HCT116 (cell line): ENCODE results near the gene POLR3A. TPM values are rescaled to one million over a fixed set of nuclear protein-coding genes. Genes with fewer than 3 reads are reported as not detected.

Source experiments
- ATAC-seq: fragments of 200-7000 bp; cut with Tn5 transposase; 2 replicates; pipeline ENCODE4 v1.9.1; 2020; ENCODE audit warnings: mild to moderate bottlenecking, moderate library complexity
- BruUV-seq: library from RNA; stranded (reverse); fragments of 400-500 nt; replicated peaks from 2 replicates; lab custom pipeline; 2021; lab: Mats Ljungman, UMichigan
- CTCF ChIA-PET: fragments of 300-600 bp; sonication (Branson Sonifier 250); formaldehyde crosslinking; loops from one replicate; lab custom pipeline; 2021; ENCODE audit warnings: antibody characterized with exemption; lab: Charles Lee
- POLR2A ChIA-PET: fragments of 300-600, 350-600 bp; sonication (Branson Sonifier 250); formaldehyde crosslinking; loops from one replicate; lab custom pipeline; 2021; ENCODE audit warnings: antibody characterized with exemption; lab: Charles Lee
- RAD21 ChIA-PET, 2 experiments: fragments of 300-600 bp; sonication (Branson Sonifier 250); formaldehyde crosslinking; loops; one replicate each; lab custom pipeline; 2023; ENCODE audit warnings: low total read pairs in 2 of 2; ENCODE audit not compliant: uncharacterized antibody in 2 of 2, unreplicated experiment in 2 of 2, low non-redundant PET in 1 of 2; lab: Charles Lee
- DNase-seq: peaks from one replicate; pipeline ENCODE4 v3.0.0-alpha.2; 2010; ENCODE audit warnings: low read depth, low spot score
- H2AFZ ChIP-seq: fragments of 200-600 bp; shearing (Covaris generic), sonication (generic); 2 replicates; pipeline ENCODE4 v1.6.1; 2017; ENCODE audit warnings: low read depth, mixed run types, mixed read lengths, antibody characterized with exemption, low read length; ENCODE audit not compliant: poor library complexity, severe bottlenecking
- H3K27ac ChIP-seq: 2 replicates; pipeline ENCODE4 v1.5.1; 2012; ENCODE audit warnings: low read depth, low read length
- H3K27me3 ChIP-seq: fragments of 200-600 bp; sonication (generic); 2 replicates; pipeline ENCODE4 v1.6.1; 2016; ENCODE audit warnings: mixed run types, low read length, mixed read lengths; ENCODE audit not compliant: insufficient read depth
- H3K36me3 ChIP-seq, 2 experiments: fragments of 200-500 bp in 1 of 2; fragments of 200-600 bp in 1 of 2; sonication (Bioruptor generic) in 1 of 2; sonication (generic) in 1 of 2; 2 replicates each; pipeline versions ENCODE4 v1.5.1 to v1.6.1; 2014 to 2016; ENCODE audit warnings: low read length in 2 of 2, inconsistent platforms in 1 of 2, mixed read lengths in 1 of 2, mixed run types in 1 of 2; ENCODE audit not compliant: insufficient read depth in 2 of 2, control insufficient read depth in 1 of 2
- H3K4me1 ChIP-seq, 2 experiments: fragments of 200-600 bp in 1 of 2; sonication (generic) in 1 of 2; 2 replicates each; pipeline versions ENCODE4 v1.5.1 to v1.6.1; 2012 to 2017; ENCODE audit warnings: low read length in 2 of 2, inconsistent platforms in 1 of 2, mild to moderate bottlenecking in 1 of 2, mixed read lengths in 1 of 2, mixed run types in 1 of 2, moderate library complexity in 1 of 2; ENCODE audit not compliant: insufficient read depth in 2 of 2, control insufficient read depth in 1 of 2
- H3K4me2 ChIP-seq: fragments of 200-600 bp; sonication (generic); 2 replicates; pipeline ENCODE4 v1.6.1; 2017; ENCODE audit warnings: mixed run types, low read length, mixed read lengths
- H3K4me3 ChIP-seq, 2 experiments: fragments of 200-600 bp in 1 of 2; sonication (generic) in 1 of 2; replicated peaks in 1 of 2; 2 replicates each; pipeline ENCODE4 v1.5.1; 2011 to 2016; ENCODE audit warnings: low read length in 2 of 2, control low read depth in 1 of 2, low read depth in 1 of 2, mild to moderate bottlenecking in 1 of 2, mixed read lengths in 1 of 2, mixed run types in 1 of 2
- H3K79me2 ChIP-seq: fragments of 200-600 bp; sonication (generic); 2 replicates; pipeline ENCODE4 v1.6.1; 2017; ENCODE audit warnings: mild to moderate bottlenecking, mixed run types, low read length, moderate library complexity, mixed read lengths; ENCODE audit not compliant: insufficient read depth
- H3K9ac ChIP-seq: fragments of 200-600 bp; sonication (generic); 2 replicates; pipeline ENCODE4 v1.6.1; 2016; ENCODE audit warnings: low read length, mixed read lengths
- H3K9me2 ChIP-seq: fragments of 200-600 bp; sonication (generic), shearing (Covaris generic); 2 replicates; pipeline ENCODE4 v1.6.1; 2017; ENCODE audit warnings: mixed run types, mild to moderate bottlenecking, moderate library complexity; ENCODE audit not compliant: insufficient read depth
- H3K9me3 ChIP-seq, 2 experiments: fragments of 200-500 bp in 1 of 2; fragments of 200-600 bp in 1 of 2; sonication (Bioruptor generic) in 1 of 2; sonication (generic) in 1 of 2; 2 replicates each; pipeline ENCODE4 v1.6.1; 2014 to 2017; ENCODE audit warnings: low read length in 2 of 2, mixed read lengths in 2 of 2, inconsistent platforms in 1 of 2, low read depth in 1 of 2, mild to moderate bottlenecking in 1 of 2, mixed run types in 1 of 2, moderate library complexity in 1 of 2; ENCODE audit not compliant: control insufficient read depth in 1 of 2, insufficient read depth in 1 of 2
- H4K20me1 ChIP-seq: fragments of 200-600 bp; sonication (generic), shearing (Covaris generic); 2 replicates; pipeline ENCODE4 v1.6.1; 2017; ENCODE audit warnings: mixed run types, mild to moderate bottlenecking, moderate library complexity; ENCODE audit not compliant: insufficient read depth
- CBX3 ChIP-seq: IDR thresholded peaks from 2 replicates; pipeline ENCODE4 v1.6.1; 2012; ENCODE audit warnings: low read depth
- ELF1 ChIP-seq: IDR thresholded peaks from 2 replicates; pipeline ENCODE4 v1.6.1; 2012; ENCODE audit warnings: low read depth, borderline replicate concordance
- POLR2AphosphoS5 ChIP-seq: IDR thresholded peaks from 2 replicates; pipeline ENCODE4 v1.6.1; 2011; ENCODE audit warnings: mild to moderate bottlenecking, low read depth, low read length, moderate library complexity
- RAD21 ChIP-seq: IDR thresholded peaks from 2 replicates; pipeline ENCODE4 v1.6.1; 2012; ENCODE audit warnings: low read depth, mild to moderate bottlenecking
- SRF ChIP-seq: IDR thresholded peaks from 2 replicates; pipeline ENCODE4 v1.6.1; 2012; ENCODE audit warnings: low read depth
- intact Hi-C: fragments of 100-400 bp; cut with micrococcal nuclease; formaldehyde crosslinking; loops from 2 replicates; pipeline ENCODE4 v1.10.0; 2022
- total RNA-seq: library from RNA; stranded (reverse); gene quantifications from one replicate; pipeline ENCODE4 v1.2.1, GENCODE V29; 2021; ENCODE audit not compliant: unreplicated experiment
- TF ChIP-seq, protein P1 (sequence below): IDR thresholded peaks from 2 replicates; pipeline ENCODE4 v1.6.1; 2012; ENCODE audit warnings: low read depth
- TF ChIP-seq, protein P2 (sequence below), 3 experiments: fragments of 200-600 bp in 1 of 3; sonication (generic) in 1 of 3; IDR thresholded peaks in 2 of 3; conservative IDR thresholded peaks in 1 of 3; 2 replicates each; pipeline ENCODE4 v1.5.1; 2012 to 2017; ENCODE audit warnings: low read depth in 2 of 3, low read length in 2 of 3, antibody characterized with exemption in 1 of 3, borderline replicate concordance in 1 of 3, control low read depth in 1 of 3, mild to moderate bottlenecking in 1 of 3, mixed read lengths in 1 of 3, mixed run types in 1 of 3, moderate library complexity in 1 of 3; ENCODE audit not compliant: insufficient read depth in 1 of 3

POLR3A gene
- total RNA-seq, 1 experiment from 2014 or later, result 26.6 TPM

GRCh38 chr10:78004215-78005026 lies 24.9 kb downstream of the POLR3A start:
- no peak overlapping the region for H3K27ac ChIP-seq
- TF ChIP-seq ELF1 (no peak), CBX3 (no peak), POLR2AphosphoS5 (no peak), SRF (no peak), RAD21 (peak; percentile 22; the same call in 1 of the 2 replicates)
- TF ChIP-seq, protein P1, sequence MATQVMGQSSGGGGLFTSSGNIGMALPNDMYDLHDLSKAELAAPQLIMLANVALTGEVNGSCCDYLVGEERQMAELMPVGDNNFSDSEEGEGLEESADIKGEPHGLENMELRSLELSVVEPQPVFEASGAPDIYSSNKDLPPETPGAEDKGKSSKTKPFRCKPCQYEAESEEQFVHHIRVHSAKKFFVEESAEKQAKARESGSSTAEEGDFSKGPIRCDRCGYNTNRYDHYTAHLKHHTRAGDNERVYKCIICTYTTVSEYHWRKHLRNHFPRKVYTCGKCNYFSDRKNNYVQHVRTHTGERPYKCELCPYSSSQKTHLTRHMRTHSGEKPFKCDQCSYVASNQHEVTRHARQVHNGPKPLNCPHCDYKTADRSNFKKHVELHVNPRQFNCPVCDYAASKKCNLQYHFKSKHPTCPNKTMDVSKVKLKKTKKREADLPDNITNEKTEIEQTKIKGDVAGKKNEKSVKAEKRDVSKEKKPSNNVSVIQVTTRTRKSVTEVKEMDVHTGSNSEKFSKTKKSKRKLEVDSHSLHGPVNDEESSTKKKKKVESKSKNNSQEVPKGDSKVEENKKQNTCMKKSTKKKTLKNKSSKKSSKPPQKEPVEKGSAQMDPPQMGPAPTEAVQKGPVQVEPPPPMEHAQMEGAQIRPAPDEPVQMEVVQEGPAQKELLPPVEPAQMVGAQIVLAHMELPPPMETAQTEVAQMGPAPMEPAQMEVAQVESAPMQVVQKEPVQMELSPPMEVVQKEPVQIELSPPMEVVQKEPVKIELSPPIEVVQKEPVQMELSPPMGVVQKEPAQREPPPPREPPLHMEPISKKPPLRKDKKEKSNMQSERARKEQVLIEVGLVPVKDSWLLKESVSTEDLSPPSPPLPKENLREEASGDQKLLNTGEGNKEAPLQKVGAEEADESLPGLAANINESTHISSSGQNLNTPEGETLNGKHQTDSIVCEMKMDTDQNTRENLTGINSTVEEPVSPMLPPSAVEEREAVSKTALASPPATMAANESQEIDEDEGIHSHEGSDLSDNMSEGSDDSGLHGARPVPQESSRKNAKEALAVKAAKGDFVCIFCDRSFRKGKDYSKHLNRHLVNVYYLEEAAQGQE, result no peak
- TF ChIP-seq, protein P2, sequence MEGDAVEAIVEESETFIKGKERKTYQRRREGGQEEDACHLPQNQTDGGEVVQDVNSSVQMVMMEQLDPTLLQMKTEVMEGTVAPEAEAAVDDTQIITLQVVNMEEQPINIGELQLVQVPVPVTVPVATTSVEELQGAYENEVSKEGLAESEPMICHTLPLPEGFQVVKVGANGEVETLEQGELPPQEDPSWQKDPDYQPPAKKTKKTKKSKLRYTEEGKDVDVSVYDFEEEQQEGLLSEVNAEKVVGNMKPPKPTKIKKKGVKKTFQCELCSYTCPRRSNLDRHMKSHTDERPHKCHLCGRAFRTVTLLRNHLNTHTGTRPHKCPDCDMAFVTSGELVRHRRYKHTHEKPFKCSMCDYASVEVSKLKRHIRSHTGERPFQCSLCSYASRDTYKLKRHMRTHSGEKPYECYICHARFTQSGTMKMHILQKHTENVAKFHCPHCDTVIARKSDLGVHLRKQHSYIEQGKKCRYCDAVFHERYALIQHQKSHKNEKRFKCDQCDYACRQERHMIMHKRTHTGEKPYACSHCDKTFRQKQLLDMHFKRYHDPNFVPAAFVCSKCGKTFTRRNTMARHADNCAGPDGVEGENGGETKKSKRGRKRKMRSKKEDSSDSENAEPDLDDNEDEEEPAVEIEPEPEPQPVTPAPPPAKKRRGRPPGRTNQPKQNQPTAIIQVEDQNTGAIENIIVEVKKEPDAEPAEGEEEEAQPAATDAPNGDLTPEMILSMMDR (IDR thresholded peaks at IDR 0.05 in 2 of 3, conservative IDR thresholded peaks at IDR 0.05 in 1 of 3; ENCODE audit: borderline replicate concordance in 1 of 3, insufficient read depth in 1 of 3, low read depth in 2 of 3, low read length in 2 of 3), result no peak
- intact Hi-C loops, result no loop called here
- no peak overlapping the region for H3K9ac ChIP-seq
- H2AFZ ChIP-seq, result no peak overlapping the region
- no peaks in the 10 kb centered on the region for H3K9me3 ChIP-seq
- ATAC-seq, result no peak
- H3K9me2 ChIP-seq, result no peaks in the 10 kb centered on the region
- no peaks in the 10 kb centered on the region for H4K20me1 ChIP-seq
- ChIA-PET RAD21 (no interaction called here), POLR2A (no interaction called here), CTCF (no interaction called here)
- no peak for DNase-seq
- no peaks in the 10 kb centered on the region for H3K79me2 ChIP-seq
- H3K27me3 ChIP-seq, result no peaks in the 10 kb centered on the region
- BruUV-seq, result no TSS peak
- no peaks in the 10 kb centered on the region for H3K4me1 ChIP-seq
- no peak overlapping the region for H3K4me2 ChIP-seq
- peaks cover 47 to 71% of the 10 kb centered on the region in 2 experiments; a peak in 3 of 4 replicates for H3K36me3 ChIP-seq
- no peak overlapping the region for H3K4me3 ChIP-seq
